ENCODE data around the gene ADARB2. TPM values are rescaled to one million over a fixed set of nuclear protein-coding genes. Genes with fewer than 3 reads are reported as not detected.
"Not testable (repeated sequence)": the region's sequence is repeated elsewhere in the genome, so short reads cannot be mapped to it uniquely, and the experiment has no call there.

The ADARB2 gene
- total and polyA plus RNA-seq, 8 donors, result 0.41 to 0.92 (median 0.76) TPM

- Histone ChIP-seq H3K4me1 (no peaks in the 10 kb centered on the region), H3K9me3 (no peaks in the 10 kb centered on the region), H3K27me3 (peaks cover 0 to 23% of the 10 kb centered on the region in 2 donors), H3K27ac (no peak overlapping the region), H3K4me3 (no peak overlapping the region), H3K36me3 (no peaks in the 10 kb centered on the region)
- TF ChIP-seq CTCF (IDR thresholded peaks at IDR 0.05), result no peak
- ATAC-seq (no peak), DNase-seq (no peak)
- intact Hi-C loops (cut with DNase I), result no loop called here
These were observed 271.1 kb downstream of the ADARB2 start for GRCh38 chr10:1465993-1466764.

DNA sequence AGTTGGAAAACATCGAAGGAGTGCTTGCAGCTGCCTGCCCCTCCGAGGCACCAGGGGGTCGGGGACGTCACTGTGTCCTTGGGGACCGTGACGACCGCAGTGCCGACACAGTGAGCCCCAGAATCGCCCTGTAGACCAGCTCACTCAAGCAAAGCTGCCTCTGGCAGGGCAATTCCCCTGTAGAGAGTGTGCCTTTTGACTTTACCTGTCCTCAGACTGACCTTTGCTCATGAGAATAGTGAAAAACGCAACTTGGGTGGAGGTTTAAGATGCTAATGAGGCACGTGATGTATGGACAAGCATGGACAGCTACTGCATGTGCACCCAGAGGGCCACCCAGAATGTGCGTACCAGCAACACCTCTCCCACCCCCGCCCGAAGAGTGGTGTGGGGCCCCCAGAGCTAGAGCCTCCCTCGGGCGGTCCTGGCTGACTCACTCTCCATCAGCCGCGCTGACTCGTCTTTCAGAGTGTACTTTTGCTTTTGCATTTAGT lies 271.9 kb downstream of the ADARB2 start:
- Histone ChIP-seq H3K9me3 (no peaks in the 10 kb centered on the region), H3K4me1 (no peaks in the 10 kb centered on the region), H3K27ac (no peak overlapping the region), H3K4me3 (no peak overlapping the region), H3K27me3 (peaks cover 0 to 21% of the 10 kb centered on the region in 2 donors), H3K36me3 (no peaks in the 10 kb centered on the region)
- TF ChIP-seq CTCF (IDR thresholded peaks at IDR 0.05), result no peak
- intact Hi-C loops (cut with DNase I), result no loop called here
- no peak for ATAC-seq
- DNase-seq, result peak in 1 of 4 donors; percentile 68

- Histone ChIP-seq H3K27me3 (peaks cover 0 to 21% of the 10 kb centered on the region in 2 donors), H3K4me1 (no peaks in the 10 kb centered on the region), H3K36me3 (no peaks in the 10 kb centered on the region), H3K27ac (no peak overlapping the region), H3K4me3 (no peak overlapping the region), H3K9me3 (no peaks in the 10 kb centered on the region)
- no peak for TF ChIP-seq CTCF (IDR thresholded peaks at IDR 0.05)
- DNase-seq (no peak), ATAC-seq (no peak)
- intact Hi-C loops (cut with DNase I), result no loop called here
These were observed 272.4 kb downstream of the ADARB2 start for GRCh38 chr10:1464881-1465417.

- intact Hi-C loops (cut with DNase I); H3K4me3 ChIP-seq; DNase-seq; ATAC-seq; H3K9me3 ChIP-seq; H3K4me1 ChIP-seq; H3K27ac ChIP-seq; H3K36me3 ChIP-seq: not testable (repeated sequence)
- peaks cover 0 to 21% of the 10 kb centered on the region in 2 donors for H3K27me3 ChIP-seq
These were observed 273.4 kb downstream of the ADARB2 start for GRCh38 chr10:1463971-1464370.

DNA sequence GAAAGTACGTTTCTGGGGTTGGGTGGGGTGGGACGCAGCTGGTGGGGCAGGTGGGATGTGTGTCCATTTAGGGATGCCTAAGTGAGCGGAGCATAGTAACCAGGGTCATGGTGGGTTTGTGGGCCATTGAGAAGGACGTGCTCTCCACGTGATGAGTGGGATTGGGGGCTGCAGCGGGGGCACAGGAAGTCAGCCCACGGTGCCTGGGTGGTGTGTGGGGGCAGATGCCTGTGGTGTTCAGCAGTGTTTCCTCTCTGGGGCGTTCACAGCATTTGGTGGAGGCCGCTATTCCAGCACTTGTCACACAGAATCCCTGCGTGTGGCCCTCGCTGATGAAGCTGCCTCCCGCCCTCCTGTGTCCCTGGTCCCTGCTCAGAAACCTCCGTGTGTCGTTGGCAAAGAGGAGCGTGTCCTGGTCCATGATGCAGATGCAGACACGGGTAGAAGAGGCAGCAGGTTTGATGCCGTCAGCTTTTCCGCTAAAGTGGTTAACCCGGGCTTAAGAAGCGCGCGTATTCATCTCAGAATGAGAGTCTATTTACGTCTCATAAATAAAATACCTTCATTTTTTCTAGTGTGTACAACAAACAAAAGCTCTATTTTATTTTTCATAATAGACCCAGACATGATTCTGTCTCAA lies 274.2 kb downstream of the ADARB2 start:
- no peak overlapping the region for H3K4me3 ChIP-seq
- TF ChIP-seq CTCF (IDR thresholded peaks at IDR 0.05), result no peak
- DNase-seq, result no peak
- H3K36me3 ChIP-seq, result no peaks in the 10 kb centered on the region
- ATAC-seq, result no peak
- H3K27me3 ChIP-seq, result peaks cover 0 to 16% of the 10 kb centered on the region in 2 donors
- H3K9me3 ChIP-seq, result no peaks in the 10 kb centered on the region
- intact Hi-C loops (cut with DNase I), result no loop called here
- H3K4me1 ChIP-seq, result no peaks in the 10 kb centered on the region
- no peak overlapping the region for H3K27ac ChIP-seq
